SIG-M5 treated with dmso at 0.1 percent for 504 hours (cell line): ENCODE data around the gene ESR1.

Experiments used
- DNase-seq: peaks from one replicate; lab custom pipeline; 2025; ENCODE audit not compliant: unreplicated experiment; lab: John Stamatoyannopoulos, UW

Gene ESR1

DNA sequence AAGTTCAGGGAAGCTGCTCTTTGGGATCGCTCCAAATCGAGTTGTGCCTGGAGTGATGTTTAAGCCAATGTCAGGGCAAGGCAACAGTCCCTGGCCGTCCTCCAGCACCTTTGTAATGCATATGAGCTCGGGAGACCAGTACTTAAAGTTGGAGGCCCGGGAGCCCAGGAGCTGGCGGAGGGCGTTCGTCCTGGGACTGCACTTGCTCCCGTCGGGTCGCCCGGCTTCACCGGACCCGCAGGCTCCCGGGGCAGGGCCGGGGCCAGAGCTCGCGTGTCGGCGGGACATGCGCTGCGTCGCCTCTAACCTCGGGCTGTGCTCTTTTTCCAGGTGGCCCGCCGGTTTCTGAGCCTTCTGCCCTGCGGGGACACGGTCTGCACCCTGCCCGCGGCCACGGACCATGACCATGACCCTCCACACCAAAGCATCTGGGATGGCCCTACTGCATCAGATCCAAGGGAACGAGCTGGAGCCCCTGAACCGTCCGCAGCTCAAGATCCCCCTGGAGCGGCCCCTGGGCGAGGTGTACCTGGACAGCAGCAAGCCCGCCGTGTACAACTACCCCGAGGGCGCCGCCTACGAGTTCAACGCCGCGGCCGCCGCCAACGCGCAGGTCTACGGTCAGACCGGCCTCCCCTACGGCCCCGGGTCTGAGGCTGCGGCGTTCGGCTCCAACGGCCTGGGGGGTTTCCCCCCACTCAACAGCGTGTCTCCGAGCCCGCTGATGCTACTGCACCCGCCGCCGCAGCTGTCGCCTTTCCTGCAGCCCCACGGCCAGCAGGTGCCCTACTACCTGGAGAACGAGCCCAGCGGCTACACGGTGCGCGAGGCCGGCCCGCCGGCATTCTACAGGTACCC lies at the start of gene ESR1:
Gene ESR1 (plus strand): TSS at position 170 of the 858 bp plus-strand sequence. CDS start 231 bp downstream, at position 401.
- peak; percentile 19 for DNase-seq

DNA sequence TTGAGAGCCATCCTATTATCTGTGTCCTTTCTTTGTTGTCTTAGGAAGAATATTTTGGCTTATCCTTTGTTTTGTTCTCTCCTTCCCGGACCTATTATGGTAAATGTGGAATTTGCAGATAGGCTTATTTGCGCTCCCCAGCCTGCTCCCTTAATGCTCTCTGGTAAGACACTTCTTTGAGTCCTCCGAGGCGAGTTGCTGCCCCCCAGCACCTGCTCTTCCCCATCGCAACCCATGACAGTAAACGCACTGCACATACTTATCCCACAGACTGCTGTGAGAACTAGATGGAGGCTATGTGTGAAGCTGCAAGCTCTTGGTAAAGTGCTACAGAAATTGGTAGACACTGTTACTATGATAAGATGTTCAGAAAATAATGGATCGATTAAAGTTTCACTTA lies 47.0 kb upstream of the ESR1 start:
- no peak for DNase-seq

DNA sequence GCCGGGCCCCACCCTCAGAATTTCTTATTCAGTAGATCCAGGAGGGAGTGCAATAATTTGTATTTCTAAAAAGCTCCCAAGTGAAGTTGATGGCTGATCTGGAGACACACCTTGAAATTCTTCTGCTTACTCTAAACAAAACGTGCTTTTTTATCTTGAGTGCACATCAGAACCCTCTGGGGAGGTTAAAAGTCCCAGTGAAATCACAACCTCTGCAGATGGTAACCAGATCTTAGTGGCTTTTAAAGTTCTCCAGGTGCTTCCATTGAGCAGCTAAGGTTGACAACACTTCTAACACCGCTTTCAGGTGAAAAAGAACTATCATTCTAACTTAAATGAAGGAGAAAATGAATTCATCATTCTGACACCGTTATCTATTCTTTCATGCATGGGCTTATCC lies 45.6 kb upstream of the ESR1 start:
- no peak for DNase-seq

GRCh38 chr6:151762817-151763216 lies 44.7 kb upstream of the ESR1 start:
- DNase-seq, result no peak

DNA sequence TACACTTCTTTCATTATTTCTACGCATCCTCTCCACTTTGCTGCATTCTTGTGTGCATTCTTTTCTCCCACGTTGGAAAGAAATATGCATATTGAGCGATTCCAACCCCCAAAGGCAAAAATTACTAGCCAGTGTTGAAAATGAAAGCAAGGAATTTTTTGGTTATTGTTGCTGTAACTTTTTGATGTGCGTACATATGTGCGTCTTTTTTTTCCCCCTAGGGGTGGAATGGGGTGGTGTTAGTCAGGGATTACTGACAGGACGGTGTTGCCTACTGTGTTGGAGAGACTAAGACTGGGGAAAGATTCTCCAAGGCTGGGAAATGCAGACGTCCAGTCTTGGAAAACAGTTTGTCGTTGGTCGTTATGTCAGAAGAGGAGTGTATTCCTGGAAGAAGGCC lies 44.2 kb upstream of the ESR1 start:
- no peak for DNase-seq

DNA sequence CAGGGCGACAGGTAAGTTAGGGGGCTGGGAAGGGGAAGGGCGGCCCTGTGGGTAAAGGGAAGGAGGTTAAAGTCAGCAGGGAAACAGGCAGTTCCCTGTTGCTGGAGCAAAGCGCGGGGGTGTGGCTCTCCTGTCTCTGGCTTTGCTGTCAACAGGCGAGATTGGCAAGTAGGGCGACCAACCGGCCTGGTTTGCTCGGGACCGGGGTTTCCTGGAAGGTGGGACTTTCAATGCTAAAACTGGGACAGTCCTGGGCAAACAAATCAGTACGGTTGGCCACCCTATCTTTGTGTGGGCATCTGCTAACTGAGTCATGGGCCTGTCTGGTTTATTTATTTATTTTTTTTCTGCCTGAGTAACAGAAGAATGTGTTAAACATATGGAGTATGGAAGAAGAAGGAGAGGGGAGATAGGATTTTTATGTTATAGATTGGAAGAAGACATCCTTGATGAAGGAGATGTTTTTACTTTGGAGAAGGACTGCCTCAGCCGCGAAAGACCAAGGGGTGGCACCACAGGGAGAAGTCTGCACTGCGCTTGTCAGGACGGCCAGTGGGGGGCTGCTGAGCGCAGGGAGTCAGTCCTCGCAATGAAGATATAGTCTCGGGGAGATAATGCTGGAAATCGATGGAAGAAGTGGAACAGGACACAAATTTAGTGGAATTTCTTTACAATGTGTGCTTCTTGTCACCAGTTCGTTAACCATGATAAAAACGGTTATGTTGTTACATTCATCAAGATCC lies 43.4 kb upstream of the ESR1 start:
- DNase-seq, result peak; percentile 41

DNA sequence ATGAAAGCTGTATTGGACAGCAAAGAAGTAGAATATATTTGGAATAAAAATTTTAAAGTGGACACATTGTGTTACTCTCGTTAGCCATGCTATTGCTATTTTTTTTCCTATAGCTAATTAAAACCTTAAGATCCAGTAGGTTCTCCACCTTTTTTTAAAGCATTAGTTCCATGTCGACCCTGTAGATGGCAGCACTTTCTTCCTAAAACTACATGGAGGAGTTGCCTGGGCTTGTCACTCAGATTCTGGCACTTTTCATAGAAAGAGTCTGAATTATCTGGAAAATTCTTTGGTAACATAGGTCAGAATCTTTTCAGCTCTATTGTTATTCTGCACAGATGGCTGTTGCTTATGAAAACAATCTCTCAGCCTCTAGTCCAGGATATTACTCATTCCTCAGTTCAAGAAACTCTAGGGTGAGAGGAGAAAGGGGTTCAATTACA lies 42.0 kb upstream of the ESR1 start:
- peak; percentile 41 for DNase-seq

- no peak for DNase-seq
These were observed 35.0 kb upstream of the ESR1 start for GRCh38 chr6:151772446-151772845.

- DNase-seq, result no peak
These were observed 34.1 kb upstream of the ESR1 start for GRCh38 chr6:151773382-151773781.

GRCh38 chr6:151782560-151782959 lies 24.9 kb upstream of the ESR1 start:
- no peak for DNase-seq

DNA sequence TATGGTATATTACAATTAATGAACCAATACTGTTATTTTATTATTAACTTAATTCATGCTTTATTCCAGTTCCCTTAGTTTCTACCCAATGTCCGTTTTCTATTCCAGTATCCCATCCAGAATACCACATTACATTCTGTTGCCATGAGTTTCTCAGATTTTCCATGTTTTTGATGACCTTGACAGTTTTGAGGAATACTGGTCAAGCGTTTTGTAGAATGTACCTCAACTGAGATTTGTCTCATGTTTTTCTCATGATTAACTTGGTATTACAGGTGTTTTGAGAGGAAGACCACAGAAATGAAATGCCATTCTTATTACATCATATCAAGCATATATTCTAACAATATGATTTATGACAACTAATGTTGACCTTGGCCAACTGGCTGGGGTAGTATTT lies 23.8 kb upstream of the ESR1 start:
- DNase-seq, result no peak

DNA sequence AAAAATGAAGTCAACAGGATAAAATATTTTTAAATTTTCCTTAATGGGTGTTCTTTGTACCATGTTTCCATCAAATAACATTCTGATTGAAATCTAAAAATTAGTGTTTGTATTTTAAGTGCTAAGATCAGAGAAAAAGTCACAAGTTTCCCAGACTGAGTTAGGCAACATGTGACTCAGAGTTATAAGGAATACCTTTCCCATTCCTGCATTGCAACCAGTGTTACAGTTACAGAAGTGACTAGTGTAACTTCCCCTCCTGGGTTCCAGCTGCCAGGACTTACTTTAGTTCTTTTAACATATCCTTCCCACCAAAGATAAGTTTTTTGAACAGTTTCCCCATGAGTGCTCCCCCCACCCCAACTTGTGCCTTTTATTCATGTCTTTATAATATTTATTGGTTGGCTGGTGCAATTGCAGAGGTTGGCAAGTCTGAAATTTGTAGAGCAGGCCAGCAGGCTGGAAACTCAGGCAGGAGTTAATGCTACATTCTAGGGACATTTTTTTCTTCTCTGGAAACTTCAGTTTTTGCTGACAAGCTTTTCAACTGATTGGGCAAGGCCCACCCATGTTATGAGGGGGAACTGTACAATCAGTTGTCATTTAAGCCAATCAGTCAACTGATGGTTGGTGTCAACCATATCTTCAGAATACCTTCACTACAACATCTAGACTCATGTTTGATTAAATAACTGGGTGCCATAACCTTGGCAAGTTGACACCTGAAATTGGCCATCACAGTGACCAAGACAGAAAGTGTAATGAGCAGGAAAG lies 22.9 kb upstream of the ESR1 start:
- DNase-seq, result no peak

GRCh38 chr6:151796842-151797530 lies 10.5 kb upstream of the ESR1 start:
- no peak for DNase-seq

DNA sequence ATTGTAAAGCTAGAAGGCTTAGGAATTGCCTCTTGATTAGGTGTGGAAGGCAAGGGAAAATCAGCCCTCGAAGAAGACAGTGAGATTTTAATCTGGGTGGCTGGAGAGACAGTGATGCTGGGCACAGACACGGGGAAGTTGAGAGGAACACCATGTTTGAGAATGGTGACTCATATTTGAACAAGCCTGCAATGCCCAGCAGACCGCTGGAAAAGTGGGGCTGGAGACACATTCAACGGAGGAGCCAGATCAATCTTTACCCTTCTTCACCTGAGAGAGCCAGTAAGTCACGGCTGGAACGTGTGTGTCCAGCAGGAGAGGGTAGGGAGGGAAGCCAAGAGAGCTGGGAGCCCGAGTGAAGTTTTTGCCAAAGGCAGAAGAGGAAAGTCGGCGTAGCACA lies 3.7 kb upstream of the ESR1 start:
- DNase-seq, result no peak

DNA sequence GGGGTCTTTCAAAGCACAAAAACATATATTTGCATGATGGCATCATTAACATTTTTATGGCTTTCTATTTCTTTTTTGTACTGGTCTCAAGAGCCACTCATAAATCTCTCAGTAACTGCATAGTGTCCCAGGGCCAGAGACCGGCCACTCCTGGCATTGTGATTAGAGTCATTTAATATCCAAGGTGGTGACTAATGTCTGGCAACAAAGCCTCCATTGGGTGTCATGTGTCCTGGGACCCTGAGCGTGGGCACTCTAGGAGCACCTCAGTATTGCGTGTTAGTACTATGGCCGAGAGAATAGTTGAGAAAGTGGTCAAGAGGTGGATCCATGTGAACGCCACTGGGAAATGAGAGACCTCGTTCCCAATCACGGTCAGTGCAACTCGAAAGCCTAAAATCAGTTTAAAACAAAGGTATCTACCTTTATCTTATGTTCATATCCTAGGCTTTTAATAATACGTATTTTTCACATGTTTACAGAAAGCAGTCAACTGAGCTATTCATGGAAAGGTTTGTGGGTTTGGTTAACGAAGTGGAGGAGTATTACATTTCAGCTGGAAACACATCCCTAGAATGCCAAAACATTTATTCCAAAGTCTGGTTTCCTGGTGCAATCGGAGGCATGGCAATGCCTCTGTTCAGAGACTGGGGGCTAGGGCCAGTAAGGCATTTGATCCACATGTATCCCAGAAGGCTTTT lies 2.7 kb upstream of the ESR1 start:
- no peak for DNase-seq

- DNase-seq, result no peak
These were observed 2.1 kb upstream of the ESR1 start for GRCh38 chr6:151805286-151805840.

DNA sequence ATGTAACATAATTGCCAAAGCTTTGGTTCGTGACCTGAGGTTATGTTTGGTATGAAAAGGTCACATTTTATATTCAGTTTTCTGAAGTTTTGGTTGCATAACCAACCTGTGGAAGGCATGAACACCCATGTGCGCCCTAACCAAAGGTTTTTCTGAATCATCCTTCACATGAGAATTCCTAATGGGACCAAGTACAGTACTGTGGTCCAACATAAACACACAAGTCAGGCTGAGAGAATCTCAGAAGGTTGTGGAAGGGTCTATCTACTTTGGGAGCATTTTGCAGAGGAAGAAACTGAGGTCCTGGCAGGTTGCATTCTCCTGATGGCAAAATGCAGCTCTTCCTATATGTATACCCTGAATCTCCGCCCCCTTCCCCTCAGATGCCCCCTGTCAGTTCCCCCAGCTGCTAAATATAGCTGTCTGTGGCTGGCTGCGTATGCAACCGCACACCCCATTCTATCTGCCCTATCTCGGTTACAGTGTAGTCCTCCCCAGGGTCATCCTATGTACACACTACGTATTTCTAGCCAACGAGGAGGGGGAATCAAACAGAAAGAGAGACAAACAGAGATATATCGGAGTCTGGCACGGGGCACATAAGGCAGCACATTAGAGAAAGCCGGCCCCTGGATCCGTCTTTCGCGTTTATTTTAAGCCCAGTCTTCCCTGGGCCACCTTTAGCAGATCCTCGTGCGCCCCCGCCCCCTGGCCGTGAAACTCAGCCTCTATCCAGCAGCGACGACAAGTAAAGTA lies 547 bp upstream of the ESR1 start:
- no peak for DNase-seq

- DNase-seq, result no peak
These were observed 1.1 kb downstream of the ESR1 start for GRCh38 chr6:151808371-151809241.
